ENCODE results near the gene ZNF398.
A peak's percentile ranks its signal among the peaks of the same experiment; 100 is the strongest.

ZNF398 gene

DNA sequence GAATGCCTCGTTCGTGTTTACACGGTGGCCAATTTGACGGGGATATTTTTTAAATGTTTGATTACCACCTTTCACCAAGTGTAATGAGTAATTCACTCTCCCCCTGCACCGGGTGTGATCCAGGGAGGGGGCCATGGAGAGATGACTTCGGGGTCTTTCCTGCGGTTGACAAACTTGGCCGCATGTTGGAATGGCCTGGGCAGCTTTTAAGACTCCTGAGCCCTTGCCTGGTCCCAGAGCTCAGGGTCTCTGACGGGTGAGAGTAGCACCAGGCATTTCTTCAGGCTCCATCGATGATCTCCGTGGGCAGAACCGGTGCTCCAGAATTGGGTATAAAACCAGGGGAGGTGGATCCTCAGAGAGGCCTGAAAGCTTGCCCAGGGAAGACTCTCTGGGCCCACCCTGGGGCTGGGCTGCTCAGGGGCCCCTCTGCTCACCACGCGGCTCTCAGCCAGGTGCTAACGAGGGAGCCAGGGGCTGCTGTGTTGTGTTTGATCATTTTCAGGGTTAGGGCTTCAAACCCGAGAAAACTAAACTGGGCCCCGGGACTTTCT is 49.0 kb downstream of the ZNF398 start:
- DNase-seq (ENCODE audit: low read depth in 3 of 3) = peak in 1 of 3 donors; percentile 23

DNA sequence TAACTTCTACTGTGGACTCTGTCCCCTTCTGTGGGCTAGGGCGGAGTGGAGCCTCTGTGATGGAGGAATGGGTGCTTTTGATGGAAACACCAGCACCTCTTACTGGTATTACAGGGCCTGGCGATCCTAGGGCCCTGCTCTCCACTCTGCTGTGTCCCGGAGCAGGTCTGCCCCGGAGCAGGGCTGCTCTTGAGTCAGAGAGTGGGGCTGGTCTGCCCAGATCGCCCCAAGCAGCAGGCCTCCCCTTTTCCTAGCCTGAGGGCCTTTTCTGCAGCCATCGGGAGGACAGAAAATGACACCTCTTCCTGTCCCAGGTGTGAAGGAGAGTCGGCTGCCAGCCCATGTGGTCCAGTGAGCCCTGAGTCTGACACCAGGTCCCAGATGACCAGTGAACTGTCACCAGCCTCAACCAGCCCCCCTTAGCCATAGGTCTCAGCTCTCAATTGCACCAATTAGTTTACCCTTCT is 49.5 kb downstream of the ZNF398 start:
- DNase-seq (ENCODE audit: low read depth in 3 of 3) = no peak

DNA sequence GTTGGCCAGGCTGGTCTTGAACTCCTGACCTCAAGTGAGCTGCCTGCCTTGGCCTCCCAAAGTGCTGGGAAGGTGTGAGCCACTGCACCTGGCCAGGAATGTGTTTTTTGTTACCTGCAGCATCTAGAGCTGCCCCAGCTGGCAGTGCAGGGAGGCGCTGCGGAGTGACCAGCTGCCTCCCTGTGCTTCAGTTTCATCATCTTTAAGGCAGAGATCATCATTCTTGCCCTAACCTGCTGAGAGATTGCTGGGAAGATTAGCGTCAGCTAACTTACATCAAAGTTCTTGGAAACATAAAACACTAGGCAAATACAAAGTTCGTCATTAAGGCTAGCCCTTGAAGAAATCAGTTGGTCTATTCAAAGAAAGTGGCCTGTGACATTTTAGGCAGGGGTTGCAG is 50.4 kb downstream of the ZNF398 start:
- no peak for DNase-seq (ENCODE audit: low read depth in 3 of 3)

DNA sequence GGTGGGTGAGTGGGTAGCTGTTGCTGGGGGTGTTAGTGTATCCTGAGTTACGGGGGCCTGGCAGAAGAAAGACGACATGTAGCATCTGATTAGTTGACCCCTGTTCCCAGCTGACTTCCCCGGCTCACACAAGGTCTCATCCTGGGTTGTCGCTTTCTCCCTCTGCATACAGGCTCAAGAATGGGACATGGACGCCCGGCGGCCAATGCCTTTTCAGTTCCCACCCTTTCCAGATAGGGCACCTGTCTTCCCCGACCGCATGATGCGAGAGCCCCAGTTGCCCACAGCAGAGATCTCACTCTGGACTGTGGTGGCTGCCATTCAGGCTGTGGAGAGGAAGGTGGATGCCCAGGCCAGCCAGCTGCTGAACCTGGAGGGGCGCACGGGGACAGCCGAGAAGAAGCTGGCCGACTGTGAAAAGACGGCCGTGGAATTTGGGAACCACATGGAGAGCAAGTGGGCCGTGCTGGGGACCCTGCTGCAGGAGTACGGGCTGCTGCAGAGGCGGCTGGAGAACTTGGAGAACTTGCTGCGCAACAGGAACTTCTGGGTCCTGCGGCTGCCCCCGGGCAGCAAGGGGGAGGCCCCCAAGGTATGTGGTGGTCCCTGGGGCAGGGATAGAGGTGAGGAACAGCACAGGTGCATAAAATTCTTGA is 51.0 kb downstream of the ZNF398 start:
- no peak for DNase-seq (ENCODE audit: low read depth in 3 of 3)

DNA sequence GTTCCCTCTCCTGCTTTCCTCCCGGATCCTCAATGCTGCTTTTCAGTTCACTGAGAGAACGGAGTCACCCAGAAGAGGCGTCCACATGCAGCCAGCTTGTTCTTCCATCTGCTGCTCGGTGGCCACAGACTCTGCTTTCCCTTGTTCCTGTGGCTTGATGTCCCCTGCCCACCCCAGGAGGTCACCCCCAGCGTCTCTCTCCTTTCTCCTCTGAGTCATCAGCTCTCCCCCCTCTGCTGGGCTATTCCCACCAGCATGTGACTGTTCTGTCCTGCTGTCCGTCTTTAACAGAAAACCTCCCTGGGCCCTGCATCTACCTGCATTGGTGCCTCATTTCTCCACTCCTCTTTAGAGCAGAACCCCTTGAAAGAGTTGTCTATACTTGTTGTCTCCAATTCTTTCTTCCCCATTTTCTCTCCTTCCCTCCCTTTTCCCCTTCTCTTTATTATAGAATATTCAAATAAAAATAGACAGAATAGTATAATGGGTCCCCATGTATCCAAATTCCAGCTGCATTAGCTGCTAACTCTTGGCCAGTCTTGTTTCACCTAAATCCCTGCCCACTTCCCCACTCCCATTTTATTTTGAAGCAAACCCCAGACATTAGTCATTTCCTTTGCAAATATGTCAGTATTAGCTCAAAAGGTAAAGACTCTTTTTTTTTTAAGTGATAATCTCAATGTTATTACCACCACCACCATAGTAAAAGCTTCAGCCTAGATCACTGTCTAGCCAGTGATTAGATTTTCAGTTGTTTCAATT is 52.2 kb downstream of the ZNF398 start:
- DNase-seq (ENCODE audit: low read depth in 3 of 3) = no peak

DNA sequence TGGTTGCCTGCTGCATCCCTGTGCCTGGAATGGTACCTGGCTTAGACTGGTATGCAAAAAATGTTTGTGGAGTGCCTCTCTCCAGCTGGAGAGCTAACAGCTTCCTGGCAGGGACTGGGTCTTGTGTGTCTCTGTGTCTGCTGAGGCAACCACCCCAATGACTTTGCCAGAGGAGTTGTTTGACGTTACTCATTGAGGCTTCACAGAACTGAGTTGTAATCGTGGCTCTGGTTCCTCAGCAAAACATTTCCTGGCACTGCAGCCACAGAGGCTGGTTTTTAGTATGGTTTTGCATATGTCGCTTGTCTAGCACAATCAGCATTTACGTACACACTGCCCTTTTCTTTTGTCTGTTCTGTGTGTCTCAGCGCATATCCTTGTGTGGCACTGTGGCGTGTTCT is 55.6 kb downstream of the ZNF398 start:
- peak in 2 of 3 donors; percentile 11 to 46 for DNase-seq (ENCODE audit: low read depth in 3 of 3)

DNA sequence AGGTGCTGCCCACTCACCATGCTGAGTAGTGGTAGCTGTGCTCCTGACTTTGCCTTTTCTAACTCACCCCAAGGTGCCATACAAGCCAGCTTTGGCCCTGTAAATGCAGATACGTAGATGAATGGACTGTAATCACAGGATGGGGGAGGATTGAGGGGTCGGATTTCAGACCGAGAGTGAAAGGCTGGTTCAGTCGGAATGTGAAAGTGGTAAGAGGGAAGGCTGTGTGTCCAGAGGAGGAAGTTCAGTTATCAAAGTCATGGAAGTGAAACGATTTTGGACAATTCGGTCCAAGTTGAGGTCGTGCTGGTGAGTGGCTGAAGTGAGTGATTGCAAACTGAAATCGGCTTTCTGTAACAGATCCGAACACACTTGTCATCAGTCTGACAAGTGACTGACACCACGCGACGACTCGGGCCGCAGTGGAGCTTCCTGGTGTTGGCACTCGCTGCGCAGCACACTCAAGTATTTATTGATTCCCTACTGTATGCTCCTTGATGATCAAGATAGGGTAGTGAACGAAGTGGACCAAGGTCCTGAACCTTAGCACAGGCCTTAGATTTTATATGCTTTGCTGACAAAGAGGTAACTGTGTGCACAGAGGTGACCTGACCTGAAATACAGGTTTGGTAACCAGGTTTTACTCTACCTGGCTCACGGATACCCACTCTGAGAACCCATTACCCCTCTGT is 58.6 kb downstream of the ZNF398 start:
- no peak for DNase-seq (ENCODE audit: low read depth in 3 of 3)

DNA sequence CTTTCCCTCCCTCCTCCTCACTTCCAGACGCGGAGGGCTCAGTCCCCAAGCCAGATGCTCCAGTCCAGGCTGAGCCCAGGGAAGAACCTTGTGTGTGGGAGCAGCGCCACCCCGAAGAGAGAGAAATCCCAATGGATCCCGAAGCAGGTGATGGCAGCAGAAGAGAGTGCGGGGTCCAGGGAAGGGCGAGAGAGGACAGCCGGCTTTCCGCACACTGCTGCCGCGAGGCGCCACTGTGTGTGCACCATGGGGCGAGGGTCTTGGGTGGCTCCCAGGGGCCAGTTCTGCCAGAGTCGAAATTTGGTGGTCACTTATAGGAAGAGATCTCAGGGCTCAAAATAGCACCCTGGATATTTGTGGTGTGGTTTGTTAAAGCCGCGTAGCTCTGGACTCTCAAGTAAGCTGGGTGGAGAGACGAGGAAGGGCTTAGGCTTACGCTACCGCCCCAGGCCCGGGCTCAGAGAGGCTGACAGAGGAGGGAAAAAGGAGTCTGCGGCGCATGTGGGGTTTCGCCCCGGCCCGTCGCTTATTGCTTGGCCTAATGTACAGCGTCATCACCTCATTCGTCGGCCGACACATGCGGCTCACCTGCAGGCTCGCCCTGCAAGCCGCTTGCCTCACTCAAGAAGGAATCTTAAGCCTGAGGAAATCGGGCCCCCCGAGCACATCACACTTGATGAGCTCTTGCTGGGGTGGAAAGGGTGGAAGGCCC is 60.2 kb downstream of the ZNF398 start:
- no peak for DNase-seq (ENCODE audit: low read depth in 3 of 3)

DNA sequence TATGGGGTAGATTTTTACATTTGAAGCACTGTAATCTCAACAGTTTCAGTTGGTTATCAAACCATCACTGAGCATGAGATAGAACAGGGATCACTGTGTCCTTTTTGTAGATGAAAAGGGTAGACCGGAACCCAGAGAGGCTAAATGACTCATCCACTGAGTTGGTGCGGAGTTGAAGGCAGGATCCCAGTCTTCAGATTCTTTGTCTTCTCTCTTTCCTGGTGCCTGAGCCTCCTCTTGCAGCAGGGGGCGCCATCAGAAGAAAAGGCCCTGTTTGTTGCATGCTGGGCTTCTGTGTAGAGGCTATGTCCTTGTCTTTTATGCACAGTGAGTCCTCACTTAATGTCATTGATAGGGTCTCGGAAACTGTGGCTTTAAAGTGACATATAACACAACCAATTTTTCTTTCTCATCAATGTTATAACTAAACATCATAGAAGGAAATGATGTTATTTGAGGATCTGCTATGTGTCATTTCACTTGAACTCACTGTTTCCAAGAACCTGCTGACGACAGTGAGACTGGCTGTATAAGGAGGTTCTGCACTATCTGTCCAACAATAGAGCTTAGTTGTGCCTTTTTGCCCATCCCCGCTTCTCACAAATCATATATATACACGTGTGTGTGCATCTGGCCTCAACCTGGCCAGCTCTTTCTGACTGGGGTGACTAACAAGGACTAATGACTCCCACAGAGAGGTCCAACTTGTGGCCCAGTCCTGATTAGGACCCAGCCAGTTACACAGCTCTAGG is 62.4 kb downstream of the ZNF398 start:
- peak; percentile 71 to 87 (median 82) for DNase-seq (ENCODE audit: low read depth in 3 of 3)

DNA sequence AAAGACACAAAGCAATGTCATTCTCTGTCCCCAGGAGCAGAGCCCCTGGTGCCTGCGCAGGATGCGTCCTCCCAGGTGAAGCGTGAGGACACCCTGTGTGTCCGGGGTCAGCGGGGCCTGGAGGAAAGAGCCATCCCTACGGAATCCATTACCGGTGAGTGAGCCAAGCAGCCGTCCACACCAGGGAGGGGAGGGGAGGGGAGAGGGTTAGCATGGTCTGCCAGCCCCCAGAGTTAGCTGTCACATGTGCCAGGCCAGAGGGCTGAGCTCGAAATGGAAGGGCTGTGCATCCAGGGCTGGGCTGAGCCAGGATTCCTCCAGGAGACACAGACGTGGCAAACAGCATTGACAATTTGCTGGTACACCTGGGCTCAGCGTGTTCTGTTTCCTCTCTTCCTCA is 63.3 kb downstream of the ZNF398 start:
- DNase-seq (ENCODE audit: low read depth in 3 of 3) = no peak

DNA sequence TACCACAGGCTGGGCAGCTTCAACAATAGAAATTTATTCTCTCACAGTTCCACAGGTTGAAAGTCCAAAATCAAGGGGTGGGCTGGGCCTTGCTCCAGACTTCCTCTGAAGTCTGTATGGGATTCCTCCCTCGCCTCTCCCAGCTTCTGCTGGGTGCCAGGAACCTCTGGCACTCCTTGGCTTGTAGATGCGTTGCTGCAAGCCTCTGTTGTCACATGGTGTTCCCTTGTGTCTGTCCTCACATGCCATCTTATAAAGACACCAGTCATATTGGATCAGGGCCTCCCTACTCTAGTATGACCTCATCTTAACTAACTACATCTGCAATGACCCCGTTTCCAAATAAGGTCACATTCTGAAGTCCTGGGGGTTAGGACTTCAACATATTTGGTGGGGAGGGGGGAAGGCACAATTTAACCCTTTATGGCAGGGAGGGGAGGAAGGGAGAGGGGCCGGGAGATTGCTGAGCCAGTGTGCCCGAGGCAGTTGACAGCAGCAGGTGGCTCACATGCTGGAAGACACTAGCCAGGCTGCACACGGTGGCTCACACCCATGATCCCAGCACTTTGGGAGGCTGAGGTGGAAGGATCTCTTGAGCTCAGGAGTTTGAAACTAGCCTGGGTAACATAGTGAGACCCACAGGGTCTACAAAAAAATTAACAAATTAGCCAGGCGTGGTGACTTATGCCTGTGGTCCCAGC is 66.9 kb downstream of the ZNF398 start:
- no peak for DNase-seq (ENCODE audit: low read depth in 3 of 3)

DNA sequence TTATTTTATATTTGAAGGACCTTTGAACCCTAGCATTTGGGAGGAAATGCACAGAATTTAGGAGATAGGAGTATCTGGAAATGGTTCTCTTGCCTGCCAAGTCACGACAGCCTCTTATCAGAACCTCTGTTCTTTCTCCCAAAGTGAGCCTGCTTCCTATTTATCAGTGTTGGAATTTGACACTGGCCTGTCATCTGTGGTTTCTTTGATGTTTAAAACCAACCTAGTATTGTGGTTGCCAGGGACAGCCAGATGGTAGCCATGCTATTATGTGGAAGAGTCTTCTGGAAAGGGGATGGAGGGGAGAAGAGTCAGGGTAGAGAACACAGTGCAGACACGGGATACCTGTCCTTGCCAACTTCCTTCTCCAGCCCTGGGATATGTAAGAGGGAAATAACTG is 69.1 kb downstream of the ZNF398 start:
- no peak for DNase-seq (ENCODE audit: low read depth in 3 of 3)

DNA sequence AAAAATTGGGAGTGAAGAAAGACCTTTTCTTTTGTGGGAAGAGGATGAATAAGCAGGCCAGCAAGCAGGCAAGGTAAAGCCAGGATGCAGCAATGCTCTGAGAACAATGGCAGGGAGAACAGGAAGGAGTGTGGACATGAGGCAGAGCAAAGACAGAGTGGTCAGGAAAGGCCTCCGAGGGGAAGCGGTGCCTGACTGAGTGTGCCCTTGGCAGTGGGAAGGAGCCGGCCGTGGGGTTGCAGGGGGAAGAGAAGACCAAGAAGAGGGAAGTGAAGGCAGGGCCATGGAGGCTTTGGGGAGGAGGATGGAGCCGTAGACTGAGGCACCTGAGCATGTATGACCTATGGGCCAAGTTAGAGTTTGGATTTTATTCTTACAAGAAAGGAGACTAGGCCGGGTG is 70.3 kb downstream of the ZNF398 start:
- no peak for DNase-seq (ENCODE audit: low read depth in 3 of 3)

DNA sequence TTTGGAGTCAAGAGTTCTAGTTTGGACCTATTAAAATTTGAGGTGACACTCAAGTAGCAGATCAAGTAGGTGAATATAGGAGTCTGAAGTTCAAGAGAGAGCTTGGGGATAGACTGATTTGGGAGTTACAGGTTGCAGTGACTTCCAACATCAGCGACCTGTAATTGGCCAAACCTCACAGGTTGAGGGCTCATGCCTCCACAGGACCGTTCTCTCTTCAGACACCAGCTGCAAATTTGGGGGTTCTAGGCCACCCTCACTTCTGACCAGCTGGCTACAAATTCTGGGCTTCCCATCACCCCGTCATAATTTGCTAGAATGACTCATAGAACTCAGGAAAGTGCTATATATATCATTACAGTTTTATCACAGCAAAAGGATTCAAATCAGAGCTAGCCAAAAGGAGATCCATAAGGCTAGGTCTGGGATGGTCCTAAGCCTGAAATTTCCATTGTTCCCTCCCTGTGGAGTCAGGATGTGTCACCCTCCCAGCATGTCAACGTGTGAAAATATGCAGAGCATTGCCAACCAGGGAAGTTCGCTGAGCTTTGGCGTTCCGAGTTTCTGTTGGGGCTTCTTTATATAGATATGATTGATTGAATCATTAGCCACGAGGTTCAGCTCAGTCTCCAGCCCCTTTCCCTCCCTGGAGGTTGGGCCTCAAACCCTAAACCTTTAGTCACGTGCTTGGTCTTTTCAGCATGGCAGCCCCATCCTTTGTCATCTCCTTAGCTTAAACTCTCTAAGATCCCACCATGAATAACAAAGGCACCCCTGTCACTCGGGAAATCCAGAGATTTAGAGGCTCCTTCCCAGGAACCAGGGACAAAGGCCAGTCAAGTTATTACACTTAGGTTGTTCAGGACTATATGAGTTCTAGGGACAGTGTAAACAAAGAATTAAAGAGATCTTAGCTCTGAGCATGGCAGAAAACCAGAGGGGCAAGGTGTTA is 71.5 kb downstream of the ZNF398 start:
- no peak for DNase-seq (ENCODE audit: low read depth in 3 of 3)

DNA sequence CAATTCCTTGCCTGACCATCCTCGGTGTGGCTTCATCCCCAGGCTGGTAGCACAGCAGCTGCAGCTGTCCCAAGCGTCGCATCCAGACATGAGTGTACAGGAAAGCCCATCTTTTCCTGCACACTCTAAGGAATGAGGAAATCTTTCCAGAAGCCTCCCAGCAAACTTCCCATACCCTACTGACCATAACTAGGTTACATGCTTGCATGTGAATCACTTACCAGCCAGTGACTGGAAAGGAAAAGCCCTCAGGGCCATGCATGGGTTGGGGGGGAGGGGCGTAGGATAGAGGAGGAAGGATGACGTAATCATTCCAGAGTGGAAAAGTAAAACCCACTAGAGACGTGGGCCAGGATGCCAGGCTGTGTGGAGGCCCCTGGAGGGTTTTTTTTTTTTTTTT is 73.3 kb downstream of the ZNF398 start:
- DNase-seq (ENCODE audit: low read depth in 3 of 3) = no peak

DNA sequence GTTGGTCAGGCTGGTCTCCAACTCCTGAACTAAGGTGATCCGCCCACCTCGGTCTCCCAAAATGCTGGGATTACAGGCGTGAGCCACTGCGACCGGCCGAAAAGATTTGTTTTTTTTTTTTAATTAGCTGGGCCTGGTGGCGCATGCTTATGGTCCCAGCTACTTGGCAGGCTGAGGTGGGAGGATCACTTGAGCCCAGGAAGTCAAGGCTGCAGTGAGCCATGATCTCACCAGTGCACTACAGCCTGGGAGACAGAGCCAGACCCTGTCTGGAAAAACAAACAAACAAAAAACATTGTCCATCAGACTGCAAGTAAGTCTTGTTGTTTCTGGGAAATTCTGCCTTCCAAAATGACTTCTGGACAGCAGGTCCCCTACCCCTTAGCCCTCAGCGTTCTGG is 75.9 kb downstream of the ZNF398 start:
- no peak for DNase-seq (ENCODE audit: low read depth in 3 of 3)

DNA sequence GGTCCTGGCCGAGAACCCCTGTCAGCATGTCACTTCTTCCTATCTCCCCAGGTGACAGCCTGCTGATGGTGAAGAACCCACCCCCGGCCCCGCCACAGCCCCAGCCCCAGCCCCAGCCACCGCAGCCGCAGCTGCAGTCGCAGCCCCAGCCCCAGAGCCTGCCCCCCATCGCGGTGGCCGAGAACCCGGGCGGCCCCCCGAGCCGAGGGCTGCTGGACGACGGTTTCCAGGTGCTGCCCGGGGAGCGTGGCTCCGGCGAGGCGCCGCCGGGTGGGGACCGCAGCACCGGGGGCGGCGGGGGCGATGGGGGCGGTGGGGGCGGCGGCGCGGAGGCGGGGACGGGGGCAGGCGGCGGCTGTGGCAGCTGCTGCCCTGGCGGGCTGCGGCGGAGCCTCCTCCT is 76.5 kb downstream of the ZNF398 start:
- DNase-seq (ENCODE audit: low read depth in 3 of 3) = no peak

DNA sequence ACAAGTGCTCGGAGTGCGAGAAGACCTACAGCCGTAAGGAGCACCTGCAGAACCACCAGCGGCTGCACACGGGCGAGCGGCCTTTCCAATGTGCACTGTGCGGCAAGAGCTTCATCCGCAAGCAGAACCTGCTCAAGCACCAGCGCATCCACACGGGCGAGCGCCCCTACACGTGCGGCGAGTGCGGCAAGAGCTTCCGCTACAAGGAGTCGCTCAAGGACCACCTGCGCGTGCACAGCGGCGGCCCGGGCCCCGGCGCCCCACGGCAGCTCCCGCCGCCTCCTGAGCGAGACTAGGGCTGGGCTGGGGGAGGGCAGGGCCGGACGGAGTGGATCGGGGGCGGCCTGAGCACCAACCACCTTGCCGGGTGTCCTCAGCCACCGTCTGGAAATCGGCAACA is 77.1 kb downstream of the ZNF398 start:
- DNase-seq (ENCODE audit: low read depth in 3 of 3) = no peak

DNA sequence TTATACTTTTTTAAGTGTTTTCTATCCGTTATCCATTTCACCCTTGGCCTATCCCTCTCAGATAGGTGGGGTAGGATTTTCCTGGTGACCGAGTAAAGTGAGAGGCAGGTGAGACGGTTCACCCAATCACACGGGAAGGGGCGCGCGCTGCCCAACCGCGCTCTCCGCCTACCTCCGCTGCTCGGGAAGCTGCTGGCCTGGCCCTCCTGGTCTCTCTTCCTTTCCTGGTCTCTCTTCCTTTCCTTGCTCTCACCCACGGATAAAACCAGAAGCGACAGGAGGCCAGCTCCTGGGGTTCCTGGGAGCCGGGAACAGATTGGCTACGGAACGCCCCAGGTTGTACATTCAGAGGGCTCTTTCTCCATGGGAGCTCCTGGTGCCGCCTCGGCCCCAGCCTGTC is 77.9 kb downstream of the ZNF398 start:
- DNase-seq (ENCODE audit: low read depth in 3 of 3) = no peak

Data from stimulated activated CD4-positive, alpha-beta T cell treated with anti-CD3 and anti-CD28 coated beads, TNF-alpha, amount 100 ng/mL, for 48 hours (primary cell).